Naive thymus-derived CD4-positive, alpha-beta T cell (primary cell): ENCODE data around the gene AHNAK. TPM values are rescaled to one million over a fixed set of nuclear protein-coding genes. Genes with fewer than 3 reads are reported as not detected.

ENCODE experiments used
- ATAC-seq: fragments of 150-1000 bp; cut with Tn5 transposase; 2 replicates; pipeline ENCODE4 v1.10.0; 2021; ENCODE audit warnings: mild to moderate bottlenecking, moderate library complexity
- CTCF ChIA-PET: fragments of 350-600 bp; sonication (Branson Sonifier 250); formaldehyde crosslinking; loops from one replicate; lab custom pipeline; 2021; ENCODE audit warnings: antibody characterized with exemption; lab: Charles Lee
- POLR2A ChIA-PET: fragments of 350-600 bp; sonication (Branson Sonifier 250); formaldehyde crosslinking; loops from one replicate; lab custom pipeline; 2021; ENCODE audit warnings: antibody characterized with exemption, inconsistent platforms; lab: Charles Lee
- DNase-seq, 9 donors: peaks; one replicate each; pipeline versions ENCODE4 v3.0.0 to v3.0.0-alpha.2; 2020 to 2022; ENCODE audit warnings: mixed read lengths in 1 of 9
- H3K27ac ChIP-seq: one replicate; pipeline ENCODE4 v1.7.0; 2013; ENCODE audit warnings: mild to moderate bottlenecking, low read depth, low read length, moderate library complexity
- H3K27me3 ChIP-seq, 2 donors: one replicate each; pipeline ENCODE4 v1.7.0; 2013; ENCODE audit warnings: low read length in 2 of 2, mild to moderate bottlenecking in 2 of 2, moderate library complexity in 2 of 2; ENCODE audit not compliant: control insufficient read depth in 2 of 2, insufficient read depth in 2 of 2
- H3K36me3 ChIP-seq, 3 experiments: 1 replicate in 2 of 3; 2 replicates in 1 of 3; pipeline ENCODE4 v1.7.0; 2013; ENCODE audit warnings: low read length in 3 of 3, mild to moderate bottlenecking in 3 of 3, moderate library complexity in 1 of 3; ENCODE audit not compliant: insufficient read depth in 3 of 3, control insufficient read depth in 2 of 3
- H3K4me1 ChIP-seq, 2 donors: one replicate each; pipeline ENCODE4 v1.7.0; 2013; ENCODE audit warnings: low read length in 2 of 2, mild to moderate bottlenecking in 2 of 2, moderate library complexity in 1 of 2; ENCODE audit not compliant: control insufficient read depth in 2 of 2, insufficient read depth in 2 of 2
- H3K4me3 ChIP-seq: 2 replicates; pipeline ENCODE4 v1.7.0; 2013; ENCODE audit warnings: mild to moderate bottlenecking, low read length
- H3K9me3 ChIP-seq, 3 experiments: 1 replicate in 2 of 3; 2 replicates in 1 of 3; pipeline ENCODE4 v1.7.0; 2013; ENCODE audit warnings: low read length in 3 of 3; ENCODE audit not compliant: control insufficient read depth in 2 of 3
- H3K27ac Mint-ChIP-seq, 9 donors: one replicate each; pipeline ENCODE4 v1.8.0; 2020 to 2022; ENCODE audit warnings: mixed read lengths in 9 of 9, mild to moderate bottlenecking in 8 of 9, moderate library complexity in 5 of 9, inconsistent platforms in 2 of 9
- H3K27me3 Mint-ChIP-seq, 5 donors: one replicate each; pipeline ENCODE4 v1.8.0; 2021 to 2022; ENCODE audit warnings: mixed read lengths in 5 of 5, mild to moderate bottlenecking in 1 of 5
- H3K36me3 Mint-ChIP-seq, 5 donors: one replicate each; pipeline ENCODE4 v1.8.0; 2020 to 2022; ENCODE audit warnings: mixed read lengths in 5 of 5, mild to moderate bottlenecking in 3 of 5, inconsistent platforms in 1 of 5
- H3K4me1 Mint-ChIP-seq, 7 donors: one replicate each; pipeline ENCODE4 v1.8.0; 2020 to 2022; ENCODE audit warnings: mixed read lengths in 7 of 7, mild to moderate bottlenecking in 3 of 7, inconsistent platforms in 1 of 7
- H3K4me3 Mint-ChIP-seq, 10 donors: one replicate each; pipeline ENCODE4 v1.8.0; 2020 to 2022; ENCODE audit warnings: mild to moderate bottlenecking in 10 of 10, mixed read lengths in 10 of 10, moderate library complexity in 6 of 10, inconsistent platforms in 2 of 10
- H3K9me3 Mint-ChIP-seq, 11 donors: one replicate each; pipeline ENCODE4 v1.8.0; 2020 to 2022; ENCODE audit warnings: mixed read lengths in 11 of 11, mild to moderate bottlenecking in 4 of 11, inconsistent platforms in 1 of 11, moderate library complexity in 1 of 11
- intact Hi-C, 2 donors: fragments of 100-400 bp; cut with micrococcal nuclease; formaldehyde crosslinking; loops; one replicate each; pipeline ENCODE4 v1.15.1; 2023
- polyA plus RNA-seq, 2 donors: library from polyadenylated mRNA; unstranded; fragments of 300-500 nt; fragmentation: Illumina TruSeq; gene quantifications; one replicate each; pipeline ENCODE4 v1.2.3, GENCODE V29; 2021
- total RNA-seq, 6 experiments: library from RNA in 5 of 6; stranded (reverse) in 5 of 6; gene quantifications; 1 replicate in 5 of 6; 2 replicates in 1 of 6; pipeline ENCODE4 v1.2.3 and lab custom pipeline; 2021 to 2026

Gene AHNAK
- total and polyA plus RNA-seq, 7 experiments from 2014 or later, result 6.7 to 622 (median 233) TPM

DNA sequence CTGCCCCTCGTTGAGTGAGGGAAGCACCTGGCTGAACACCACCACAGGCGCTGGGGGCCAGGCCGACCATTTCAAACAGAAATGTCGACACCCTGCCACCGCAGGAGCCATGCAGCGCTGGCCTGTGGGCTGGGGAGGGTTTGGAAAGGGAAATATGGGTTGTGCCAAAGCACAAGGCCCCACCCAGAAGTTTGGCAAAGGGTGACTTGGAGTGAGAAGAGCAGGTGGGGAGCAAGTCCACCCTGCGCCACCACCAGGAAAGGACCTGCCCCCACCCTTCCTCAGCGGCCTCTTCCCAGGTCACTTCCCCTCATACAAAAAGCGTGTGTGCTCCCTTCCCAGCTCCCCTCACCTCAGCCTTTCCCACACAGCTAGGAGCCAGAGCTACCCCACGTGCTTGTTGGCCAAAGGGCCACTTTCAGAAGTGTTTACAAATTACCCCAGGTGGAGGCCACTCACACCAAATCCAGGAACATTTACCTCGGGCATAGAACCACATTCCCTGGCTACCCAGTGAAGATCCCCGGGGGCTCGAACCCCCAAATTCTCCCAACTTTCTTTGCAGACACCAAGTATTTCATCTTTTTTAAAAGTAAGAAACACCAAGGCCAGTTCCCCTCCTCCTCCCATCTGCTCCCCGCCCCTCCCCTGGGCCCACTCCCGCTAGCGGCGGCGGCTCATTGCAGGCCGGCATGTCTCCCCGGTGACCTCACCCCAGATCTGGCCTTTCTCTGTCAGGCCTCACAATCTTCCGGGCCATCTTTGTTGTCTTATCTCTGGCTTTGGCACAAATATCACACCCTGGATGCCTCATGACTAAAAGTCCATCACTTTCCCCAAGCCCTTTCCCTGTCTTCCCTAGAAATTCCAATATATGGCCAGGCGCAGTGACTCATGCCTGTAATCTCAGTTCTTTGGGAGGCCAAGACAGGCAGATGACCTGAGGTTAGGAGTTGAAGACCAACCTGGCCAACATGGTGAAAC is 148.3 kb downstream of the AHNAK start:
- ATAC-seq (no peak), DNase-seq (no peak)
- Mint-ChIP-seq H3K27me3 (no peaks in the 10 kb centered on the region), H3K27ac (peak overlapping the region in 5 of 9 donors; percentile 46 to 90 (median 76)), H3K36me3 (peaks cover 0 to 2% (median 0%) of the 10 kb centered on the region in 5 donors), H3K4me3 (peak overlapping the region in 1 of 10 donors; percentile 60), H3K4me1 (peaks cover 27 to 63% (median 52%) of the 10 kb centered on the region in 7 donors), H3K9me3 (no peaks in the 10 kb centered on the region)
- ChIA-PET CTCF (interaction anchor here (0.7 to 2.3 kb wide), 6 partner anchors 8 to 441 kb away, joined by 3 to 8 read pairs (median 4); no protein-coding TSS in a partner anchor), POLR2A (interaction anchor here (0.6 to 1.3 kb wide), 3 partner anchors 57 to 441 kb away, joined by 3 to 7 read pairs (median 4); partner anchors contain the start of genes TUT1 and WDR74)
- H3K4me3 ChIP-seq, result no peak overlapping the region
- no peaks in the 10 kb centered on the region for H3K36me3 ChIP-seq
- H3K4me1 ChIP-seq, result peaks cover 18 to 43% of the 10 kb centered on the region in 2 donors
- intact Hi-C loops, result no loop called here
- no peaks in the 10 kb centered on the region for H3K9me3 ChIP-seq
- no peak overlapping the region for H3K27ac ChIP-seq
- no peaks in the 10 kb centered on the region for H3K27me3 ChIP-seq

GRCh38 chr11:62395885-62396551 is 150.6 kb downstream of the AHNAK start:
- no peaks in the 10 kb centered on the region for H3K9me3 ChIP-seq
- no peaks in the 10 kb centered on the region for H3K36me3 ChIP-seq
- CTCF ChIA-PET, result interaction anchor here (0.7 to 3.5 kb wide), 9 partner anchors 13 to 271 kb away, joined by 3 to 23 read pairs (median 6); no protein-coding TSS in a partner anchor

DNA sequence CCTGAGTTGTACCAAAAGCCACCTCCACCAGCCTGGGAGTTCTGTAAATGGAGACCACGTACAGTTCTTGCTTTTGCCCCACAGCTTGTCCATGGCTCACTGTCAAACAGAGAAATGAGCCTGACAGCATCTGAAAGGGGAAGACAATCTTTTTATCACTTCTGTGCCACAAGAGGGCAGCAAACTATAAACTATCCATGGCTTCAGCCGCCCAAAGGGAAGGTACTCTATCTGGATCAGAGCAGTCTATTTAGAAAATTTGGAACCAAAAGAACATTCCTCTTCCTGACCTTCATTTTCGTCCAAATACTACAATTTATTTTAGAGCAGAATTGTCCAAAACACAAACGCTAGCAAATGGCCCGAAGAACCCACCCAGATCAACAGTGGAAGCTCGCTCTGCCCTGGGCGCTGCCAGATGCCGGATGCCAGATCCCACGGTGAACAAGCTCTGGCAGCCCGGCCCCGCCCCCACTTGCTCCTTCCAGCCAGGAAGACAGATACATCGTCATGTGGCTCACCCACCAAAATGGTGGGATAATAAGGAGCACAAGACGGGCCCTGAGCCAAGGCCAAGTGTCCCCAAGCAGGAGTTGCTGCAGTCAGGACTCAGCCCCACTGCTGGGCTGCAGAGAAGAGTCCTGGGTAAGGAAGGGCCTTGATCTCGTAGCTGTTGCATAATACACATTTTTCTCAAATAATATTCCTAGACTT is 151.6 kb downstream of the AHNAK start:
- peak in 7 of 9 donors; percentile 37 to 66 (median 54) for DNase-seq
- no peaks in the 10 kb centered on the region for H3K36me3 ChIP-seq
- H3K4me3 Mint-ChIP-seq, result no peak overlapping the region
- no peaks in the 10 kb centered on the region for H3K9me3 Mint-ChIP-seq
- H3K27me3 Mint-ChIP-seq, result no peaks in the 10 kb centered on the region
- peak overlapping the region in 3 of 9 donors; percentile 23 to 74 (median 65) for H3K27ac Mint-ChIP-seq
- CTCF ChIA-PET, result interaction anchor here (0.6 to 3.5 kb wide), 21 partner anchors 14 to 529 kb away, joined by 3 to 23 read pairs (median 4); partner anchors contain the start of gene MTA2
- intact Hi-C loops, result loop anchor here (1.0 to 2.0 kb wide), 5 partner anchors 29 to 299 kb away; no protein-coding TSS in a partner anchor
- H3K4me3 ChIP-seq, result no peak overlapping the region
- H3K36me3 Mint-ChIP-seq, result no peaks in the 10 kb centered on the region
- no peaks in the 10 kb centered on the region for H3K27me3 ChIP-seq
- POLR2A ChIA-PET, result interaction anchor here (0.9 to 1.9 kb wide), 3 partner anchors 9 to 197 kb away, joined by 5 to 6 read pairs (median 5); partner anchors contain the start of gene TUT1
- H3K9me3 ChIP-seq, result no peaks in the 10 kb centered on the region
- peak; percentile 85 for ATAC-seq
- H3K4me1 ChIP-seq, result peaks cover 0 to 13% of the 10 kb centered on the region in 2 donors
- H3K27ac ChIP-seq, result no peak overlapping the region
- H3K4me1 Mint-ChIP-seq, result peaks cover 11 to 34% (median 22%) of the 10 kb centered on the region in 7 donors

More at GRCh38 chr11:62395885-62396551, 150.6 kb downstream of the AHNAK start:
- Mint-ChIP-seq H3K9me3 (no peaks in the 10 kb centered on the region), H3K36me3 (no peaks in the 10 kb centered on the region), H3K27me3 (no peaks in the 10 kb centered on the region), H3K27ac (peak overlapping the region in 1 of 9 donors; percentile 47), H3K4me3 (no peak overlapping the region), H3K4me1 (peaks cover 11 to 45% (median 32%) of the 10 kb centered on the region in 7 donors)
- intact Hi-C loops, result loop anchor here (1.0 to 2.0 kb wide), 4 partner anchors 28 to 164 kb away; no protein-coding TSS in a partner anchor
- Histone ChIP-seq H3K27ac (no peak overlapping the region), H3K4me3 (no peak overlapping the region), H3K27me3 (no peaks in the 10 kb centered on the region), H3K4me1 (peaks cover 0 to 20% of the 10 kb centered on the region in 2 donors)
- POLR2A ChIA-PET, result interaction anchor here (0.7 to 1.9 kb wide), 2 partner anchors 196 to 313 kb away, joined by 3 to 5 read pairs; partner anchors contain the start of gene TUT1
- DNase-seq, result no peak
- ATAC-seq, result no peak

GRCh38 chr11:62393735-62394134 is 152.9 kb downstream of the AHNAK start:
- no peak for ATAC-seq
- Histone ChIP-seq H3K27me3 (no peaks in the 10 kb centered on the region), H3K4me3 (no peak overlapping the region), H3K9me3 (no peaks in the 10 kb centered on the region), H3K4me1 (peaks cover 0 to under 1% of the 10 kb centered on the region in 2 donors), H3K36me3 (no peaks in the 10 kb centered on the region), H3K27ac (no peak overlapping the region)
- peaks cover 3 to 22% (median 13%) of the 10 kb centered on the region in 7 donors for H3K4me1 Mint-ChIP-seq
- POLR2A ChIA-PET, result no interaction called here
- CTCF ChIA-PET, result interaction anchor here (1.0 to 3.2 kb wide), 10 partner anchors 12 to 166 kb away, joined by 3 to 22 read pairs (median 6); no protein-coding TSS in a partner anchor
- no peaks in the 10 kb centered on the region for H3K9me3 Mint-ChIP-seq
- DNase-seq, result no peak
- H3K27ac Mint-ChIP-seq, result peak overlapping the region in 1 of 9 donors; percentile 3
- H3K27me3 Mint-ChIP-seq, result no peaks in the 10 kb centered on the region
- intact Hi-C loops, result loop anchor here (1.0 to 2.0 kb wide), 4 partner anchors 13 to 301 kb away; no protein-coding TSS in a partner anchor
- H3K36me3 Mint-ChIP-seq, result no peaks in the 10 kb centered on the region
- no peak overlapping the region for H3K4me3 Mint-ChIP-seq

- H3K36me3 Mint-ChIP-seq, result no peaks in the 10 kb centered on the region
- no peaks in the 10 kb centered on the region for H3K9me3 Mint-ChIP-seq
- POLR2A ChIA-PET, result interaction anchor here (0.7 kb wide), 1 partner anchor 981 kb away, joined by 9 read pairs; no protein-coding TSS in a partner anchor
- intact Hi-C loops, result loop anchor here (1.0 kb wide), 1 partner anchor 13 kb away; no protein-coding TSS in a partner anchor
- peaks cover 0 to 18% (median 9%) of the 10 kb centered on the region in 7 donors for H3K4me1 Mint-ChIP-seq
- no peak overlapping the region for H3K4me3 Mint-ChIP-seq
- CTCF ChIA-PET, result interaction anchor here (0.9 to 3.2 kb wide), 12 partner anchors 9 to 174 kb away, joined by 3 to 22 read pairs (median 5); no protein-coding TSS in a partner anchor
- no peaks in the 10 kb centered on the region for H3K27me3 ChIP-seq
- H3K9me3 ChIP-seq, result no peaks in the 10 kb centered on the region
- peak overlapping the region in 6 of 9 donors; percentile 3 to 88 (median 52) for H3K27ac Mint-ChIP-seq
- peak in 3 of 9 donors; percentile 28 to 37 (median 36) for DNase-seq
- H3K36me3 ChIP-seq, result no peaks in the 10 kb centered on the region
- H3K4me3 ChIP-seq, result no peak overlapping the region
- H3K27ac ChIP-seq, result no peak overlapping the region
- ATAC-seq, result peak; percentile 74
- H3K4me1 ChIP-seq, result no peaks in the 10 kb centered on the region
- no peaks in the 10 kb centered on the region for H3K27me3 Mint-ChIP-seq
These were observed 153.5 kb downstream of the AHNAK start for GRCh38 chr11:62393061-62393611.
